HepG2 (cell line): ENCODE measurements around the gene CMTM4. TPM values are rescaled to one million over a fixed set of nuclear protein-coding genes. Genes with fewer than 3 reads are reported as not detected.

Experiments used
- EED ChIP-seq: sonication (generic); formaldehyde crosslinking; IDR thresholded peaks from 2 replicates; pipeline ENCODE4 v1.5.0; 2020; ENCODE audit warnings: mild to moderate bottlenecking, missing genetic modification reagents
- HDAC6 ChIP-seq: fragments of 200-600 bp; sonication (generic); IDR thresholded peaks from 2 replicates; pipeline ENCODE4 v1.7.0; 2017; ENCODE audit warnings: mild to moderate bottlenecking, antibody characterized with exemption, low read length, low read depth
- KDM6A ChIP-seq: IDR thresholded peaks from 2 replicates; pipeline ENCODE4 v1.6.1; 2016; ENCODE audit warnings: low read depth
- MAX ChIP-seq: IDR thresholded peaks from 2 replicates; pipeline ENCODE4 v1.6.1; 2012; ENCODE audit warnings: inconsistent platforms
- MED1 ChIP-seq: sonication (generic); formaldehyde crosslinking; IDR thresholded peaks from 2 replicates; pipeline ENCODE4 v1.4.0; 2020; ENCODE audit warnings: missing genetic modification reagents
- NR2C2 ChIP-seq: sonication (generic); formaldehyde crosslinking; IDR thresholded peaks from 2 replicates; pipeline ENCODE4 v1.4.0; 2020; ENCODE audit warnings: missing genetic modification reagents, mild to moderate bottlenecking, moderate library complexity, borderline replicate concordance
- NRL ChIP-seq: sonication (generic); formaldehyde crosslinking; IDR thresholded peaks from 2 replicates; pipeline ENCODE4 v1.5.0; 2020; ENCODE audit warnings: missing genetic modification reagents, mild to moderate bottlenecking, moderate library complexity, borderline replicate concordance
- POLR2G ChIP-seq: fragments of 200-400 bp; formaldehyde crosslinking; IDR thresholded peaks from 2 replicates; pipeline ENCODE4 v1.6.1; 2018; ENCODE audit warnings: mild to moderate bottlenecking, low read depth, low read length, moderate library complexity
- SAP130 ChIP-seq: IDR thresholded peaks from 2 replicates; pipeline ENCODE4 v1.6.1; 2016; ENCODE audit warnings: low read depth
- TCF7L2 ChIP-seq: IDR thresholded peaks from 2 replicates; pipeline ENCODE4 v1.6.1; 2011; ENCODE audit warnings: mild to moderate bottlenecking, low read depth, low read length, moderate library complexity
- USF2 ChIP-seq, 2 experiments: sonication (generic) in 1 of 2; formaldehyde crosslinking in 1 of 2; IDR thresholded peaks; 2 replicates each; pipeline versions ENCODE4 v1.5.1 to v1.6.1; 2011 to 2020; ENCODE audit warnings: borderline replicate concordance in 1 of 2, low read depth in 1 of 2, low read length in 1 of 2, mild to moderate bottlenecking in 1 of 2, missing genetic modification reagents in 1 of 2, moderate library complexity in 1 of 2
- YY1 ChIP-seq: IDR thresholded peaks from 2 replicates; pipeline ENCODE4 v1.6.1; 2011; ENCODE audit warnings: low read length, low read depth, moderate library complexity, mild to moderate bottlenecking; ENCODE audit not compliant: insufficient read depth, insufficient replicate concordance
- ZBTB37 ChIP-seq: sonication (generic); formaldehyde crosslinking; IDR thresholded peaks from 2 replicates; pipeline ENCODE4 v1.4.0; 2020; ENCODE audit warnings: mild to moderate bottlenecking, missing genetic modification reagents
- ZBTB44 ChIP-seq: sonication (generic); formaldehyde crosslinking; IDR thresholded peaks from 2 replicates; pipeline ENCODE4 v1.4.0; 2020; ENCODE audit warnings: missing genetic modification reagents
- ZNF20 ChIP-seq: sonication (generic); formaldehyde crosslinking; IDR thresholded peaks from 2 replicates; pipeline ENCODE4 v1.4.0; 2020; ENCODE audit warnings: mild to moderate bottlenecking, moderate library complexity, missing genetic modification reagents
- ZNF362 ChIP-seq: sonication (generic); formaldehyde crosslinking; IDR thresholded peaks from 2 replicates; pipeline ENCODE4 v1.4.0; 2020; ENCODE audit warnings: missing genetic modification reagents, mild to moderate bottlenecking, borderline replicate concordance
- ZNF513 ChIP-seq: sonication (generic); formaldehyde crosslinking; conservative IDR thresholded peaks from 2 replicates; pipeline ENCODE4 v1.5.0; 2020; ENCODE audit warnings: missing genetic modification reagents
- ZNF547 ChIP-seq: sonication (generic); formaldehyde crosslinking; IDR thresholded peaks from 2 replicates; pipeline ENCODE4 v1.5.1; 2020; ENCODE audit warnings: mild to moderate bottlenecking, missing genetic modification reagents
- ZNF550 ChIP-seq: sonication (generic); formaldehyde crosslinking; IDR thresholded peaks from 2 replicates; pipeline ENCODE4 v1.4.0; 2020; ENCODE audit warnings: mild to moderate bottlenecking, missing genetic modification reagents, borderline replicate concordance
- polyA plus RNA-seq, 8 experiments: library from polyadenylated mRNA; depleted of rRNA in 3 of 8; stranded (reverse) in 7 of 8; unstranded in 1 of 8; fragments of >200 nt; fragmentation: Illumina TruSeq in 4 of 8; extraction: Trizol in 4 of 8; gene quantifications; 2 replicates each; pipeline versions ENCODE4 v1.2.1 to v1.2.3, GENCODE V29; 2011 to 2016; ENCODE audit warnings: low read depth in 4 of 8, missing spikeins in 1 of 8, mixed read lengths in 1 of 8; ENCODE audit not compliant: insufficient read depth in 1 of 8
- total RNA-seq, 5 experiments: library from RNA; depleted of rRNA; stranded (reverse); fragments of >200 nt; fragmentation: Illumina TruSeq; extraction: Trizol; gene quantifications; 2 replicates each; pipeline ENCODE4 v1.2.3, GENCODE V29; 2016; ENCODE audit warnings: low read depth in 1 of 5

The CMTM4 gene
- total and polyA plus RNA-seq, 2 of the 13 experiments (the other 11 are each of a cell fraction or from before 2014, with no cell fraction given): 32.0 to 36.3 TPM

GRCh38 chr16:66695935-66696668 is 441 bp downstream of the CMTM4 start (continued):
- TF ChIP-seq POLR2G (no peak), HDAC6 (no peak), YY1 (peak; percentile 21), NRL (CRISPR knock-in tag) (0 out of 2 replicates have a peak, but pooled peaks have one; percentile 21), SAP130 (CRISPR knock-in tag) (peak; percentile 45), MAX (peak; percentile 78), KDM6A (CRISPR knock-in tag) (no peak), EED (CRISPR knock-in tag) (no peak), ZNF513 (CRISPR knock-in tag) (no peak), MED1 (CRISPR knock-in tag) (no peak), NR2C2 (CRISPR knock-in tag) (no peak), ZNF20 (CRISPR knock-in tag) (no peak), ZNF362 (CRISPR knock-in tag) (no peak), TCF7L2 (no peak), USF2 (IDR thresholded peaks at IDR 0.05; ENCODE audit: low read depth, low read length) (no peak), USF2 (CRISPR knock-in tag; IDR thresholded peaks at IDR 0.05; ENCODE audit: borderline replicate concordance) (no peak), ZBTB37 (CRISPR knock-in tag) (no peak), ZNF550 (CRISPR knock-in tag) (no peak), ZNF547 (CRISPR knock-in tag) (peak; percentile 64; the same call in 1 of the 2 replicates), ZBTB44 (CRISPR knock-in tag) (no peak)
